Measurements from ENCODE around the gene TIGD3.
A peak's percentile ranks its signal among the peaks of the same experiment; 100 is the strongest.

TIGD3 gene

GRCh38 chr11:65386307-65387140, 32.0 kb downstream of the TIGD3 start, which contains the start of gene FRMD8:
Gene FRMD8, plus strand, starts transcription at chr11:65386637. Its CDS starts 400 bp downstream, at chr11:65387037.
- Histone ChIP-seq H3K27me3 (ENCODE audit: control insufficient read depth, insufficient read depth, low read length) (no peaks in the 10 kb centered on the region), H2AFZ (peak within 1 kb of the TSS; percentile 86), H3K36me3 (ENCODE audit: control insufficient read depth, insufficient read depth, low read length) (no peaks in the 10 kb centered on the region), H3K79me2 (no peaks in the 10 kb centered on the region), H3K4me3 (ENCODE audit: low read depth, low read length) (peak within 1 kb of the TSS; percentile 91), H3K4me2 (ENCODE audit: low read length) (peak within 1 kb of the TSS; percentile 85), H3K9ac (peak within 1 kb of the TSS; percentile 67), H3K9me3 (ENCODE audit: control insufficient read depth, low read length) (no peaks in the 10 kb centered on the region), H3K4me1 (peaks cover 6% of the 10 kb centered on the region), H3K27ac (peak within 1 kb of the TSS; percentile 75)
- no peak for TF ChIP-seq CTCF (IDR thresholded peaks at IDR 0.05)

DNA sequence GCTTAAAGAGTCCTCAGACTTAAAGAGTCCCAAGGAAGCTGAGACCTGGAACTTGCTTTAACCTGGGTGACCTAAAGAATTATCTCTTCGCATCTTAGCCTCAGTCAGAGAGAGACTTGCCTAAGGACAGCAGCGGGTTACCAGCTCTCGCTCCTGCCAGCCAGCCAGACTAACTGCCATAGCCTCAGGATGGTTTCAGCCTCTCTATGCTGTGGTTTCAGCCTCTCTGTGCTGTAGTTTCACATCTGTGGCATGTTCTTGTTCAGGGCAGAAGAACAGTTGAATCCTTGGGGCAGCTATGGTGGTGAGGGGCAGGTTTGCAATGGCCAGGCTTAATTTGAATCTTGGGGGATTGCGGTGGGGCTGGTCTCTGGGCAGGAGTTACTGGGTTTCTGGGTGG, 34.2 kb downstream of the TIGD3 start:
- H3K4me3 ChIP-seq (ENCODE audit: low read depth, low read length), result no peak overlapping the region
- no peak overlapping the region for H3K9ac ChIP-seq
- no peaks in the 10 kb centered on the region for H3K27me3 ChIP-seq (ENCODE audit: control insufficient read depth, insufficient read depth, low read length)
- H3K4me1 ChIP-seq, result peaks cover 2% of the 10 kb centered on the region
- no peaks in the 10 kb centered on the region for H3K9me3 ChIP-seq (ENCODE audit: control insufficient read depth, low read length)
- no peaks in the 10 kb centered on the region for H3K36me3 ChIP-seq (ENCODE audit: control insufficient read depth, insufficient read depth, low read length)
- peaks cover 7% of the 10 kb centered on the region for H3K79me2 ChIP-seq
- H2AFZ ChIP-seq, result no peak overlapping the region
- no peak overlapping the region for H3K4me2 ChIP-seq (ENCODE audit: low read length)
- no peak for TF ChIP-seq CTCF (IDR thresholded peaks at IDR 0.05)
- H3K27ac ChIP-seq, result peak overlapping the region; percentile 32

DNA sequence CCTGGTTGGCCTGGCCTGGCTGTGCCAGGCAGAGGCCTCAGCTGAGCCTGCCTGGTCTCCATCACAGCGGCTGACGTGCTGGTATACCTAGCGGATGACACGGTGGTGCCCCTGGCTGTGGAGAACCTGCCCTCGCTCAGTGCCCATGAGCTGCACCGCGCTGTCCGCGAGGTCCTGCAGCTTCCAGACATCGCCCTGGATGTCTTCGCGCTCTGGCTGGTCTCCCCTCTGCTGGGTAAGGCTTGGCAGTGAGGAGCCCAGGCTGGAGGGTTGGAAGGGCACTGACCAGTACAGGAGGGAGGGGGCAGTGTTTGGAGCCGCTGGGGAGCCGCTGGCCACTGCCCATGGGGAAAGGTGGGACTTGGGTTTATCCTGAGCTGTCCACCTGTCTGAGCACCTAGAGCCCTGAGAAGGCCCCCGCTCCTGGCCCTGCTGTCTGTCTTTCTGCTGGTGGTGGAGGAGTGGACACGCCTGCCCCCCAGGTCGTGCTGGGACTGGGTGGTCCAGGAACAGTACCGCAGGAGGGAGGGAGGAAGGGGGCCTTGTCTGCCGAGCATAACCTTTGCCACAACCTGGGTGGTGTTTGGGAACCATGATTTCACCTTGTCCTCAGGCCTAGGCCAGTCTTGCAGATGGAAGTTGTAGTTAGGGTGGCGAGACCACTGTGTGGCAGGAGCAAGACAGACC, 34.9 kb downstream of the TIGD3 start:
- H3K4me2 ChIP-seq (ENCODE audit: low read length), result no peak overlapping the region
- H3K4me3 ChIP-seq (ENCODE audit: low read depth, low read length), result no peak overlapping the region
- peaks cover 2% of the 10 kb centered on the region for H3K4me1 ChIP-seq
- no peaks in the 10 kb centered on the region for H3K27me3 ChIP-seq (ENCODE audit: control insufficient read depth, insufficient read depth, low read length)
- no peak for TF ChIP-seq CTCF (IDR thresholded peaks at IDR 0.05)
- H3K9me3 ChIP-seq (ENCODE audit: control insufficient read depth, low read length), result no peaks in the 10 kb centered on the region
- H2AFZ ChIP-seq, result no peak overlapping the region
- H3K36me3 ChIP-seq (ENCODE audit: control insufficient read depth, insufficient read depth, low read length), result no peaks in the 10 kb centered on the region
- H3K27ac ChIP-seq, result peak overlapping the region; percentile 51
- no peak overlapping the region for H3K9ac ChIP-seq
- H3K79me2 ChIP-seq, result peaks cover 7% of the 10 kb centered on the region

DNA sequence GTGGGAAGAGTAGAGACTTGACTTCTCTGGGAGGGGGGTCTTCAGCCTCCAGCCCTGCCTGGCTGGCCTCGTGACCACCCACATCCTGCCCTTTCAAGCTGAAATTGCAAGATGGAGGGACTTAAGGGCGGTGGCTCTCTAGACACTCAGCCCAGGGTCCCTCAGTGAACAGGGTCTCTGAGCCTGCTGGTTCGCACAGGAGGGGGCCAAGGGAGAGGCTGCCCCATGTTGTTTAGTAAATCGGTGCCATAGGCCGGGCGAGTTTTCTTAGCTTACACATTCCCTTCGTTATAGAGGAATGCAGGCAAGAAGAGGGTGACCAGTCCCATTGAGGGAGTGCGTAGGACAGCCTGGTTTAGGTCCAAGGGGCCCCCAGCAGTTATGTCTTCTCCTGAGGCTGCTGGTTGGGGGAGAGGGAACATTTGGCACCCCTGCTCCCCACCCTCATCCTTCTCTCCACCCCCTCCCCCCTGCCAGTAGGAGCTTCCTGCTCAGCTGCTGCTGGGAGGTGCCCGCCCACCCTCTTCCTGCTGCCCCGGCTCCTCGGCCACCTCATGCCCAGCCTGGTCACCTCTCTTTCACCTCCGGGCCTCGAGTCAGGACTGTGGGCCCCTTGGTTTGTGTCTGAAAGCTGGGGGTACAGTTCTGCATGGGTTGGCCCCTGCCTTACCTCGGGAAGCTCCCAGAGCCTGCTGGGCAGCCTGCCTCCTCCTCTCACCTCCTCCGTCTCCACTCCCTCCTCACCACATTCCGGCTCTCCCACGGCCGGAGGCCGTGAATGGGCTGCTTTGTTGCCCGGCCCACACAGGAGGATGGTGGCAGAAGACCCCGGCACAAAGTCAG, 35.8 kb downstream of the TIGD3 start:
- Histone ChIP-seq H2AFZ (no peak overlapping the region), H3K36me3 (ENCODE audit: control insufficient read depth, insufficient read depth, low read length) (no peaks in the 10 kb centered on the region), H3K27ac (peak overlapping the region; percentile 51), H3K4me2 (ENCODE audit: low read length) (no peak overlapping the region), H3K27me3 (ENCODE audit: control insufficient read depth, insufficient read depth, low read length) (no peaks in the 10 kb centered on the region), H3K9ac (no peak overlapping the region), H3K4me1 (peaks cover 2% of the 10 kb centered on the region), H3K79me2 (peaks cover 7% of the 10 kb centered on the region), H3K9me3 (ENCODE audit: control insufficient read depth, low read length) (no peaks in the 10 kb centered on the region), H3K4me3 (ENCODE audit: low read depth, low read length) (no peak overlapping the region)
- no peak for TF ChIP-seq CTCF (IDR thresholded peaks at IDR 0.05)
